B cell (primary cell): ENCODE measurements around the gene SLC43A2. TPM values are rescaled to one million over a fixed set of nuclear protein-coding genes. Genes with fewer than 3 reads are reported as not detected.
"Not testable (repeated sequence)": the region's sequence is repeated elsewhere in the genome, so short reads cannot be mapped to it uniquely, and the experiment has no call there.

Source experiments
- ATAC-seq: fragments of 200-7000 bp; cut with Tn5 transposase; one replicate; pipeline ENCODE4 v1.10.0; 2021; ENCODE audit warnings: low read depth, mild to moderate bottlenecking, moderate number of reproducible peaks, moderate library complexity
- CTCF ChIA-PET: fragments of 350-600 bp; sonication (Branson Sonifier 250); formaldehyde crosslinking; loops from one replicate; lab custom pipeline; 2021; ENCODE audit warnings: antibody characterized with exemption, inconsistent platforms; lab: Charles Lee
- POLR2A ChIA-PET: fragments of 350-600 bp; sonication (Branson Sonifier 250); formaldehyde crosslinking; loops from one replicate; lab custom pipeline; 2021; ENCODE audit warnings: antibody characterized with exemption; lab: Charles Lee
- DNase-seq: peaks from one replicate; pipeline ENCODE4 v3.0.0; 2013
- H2AFZ ChIP-seq: 2 replicates; pipeline ENCODE4 v1.6.1; 2012; ENCODE audit warnings: mild to moderate bottlenecking, low read depth, low read length; ENCODE audit not compliant: insufficient read depth, poor library complexity, severe bottlenecking
- H3K27ac ChIP-seq, 2 donors: 1 replicate in 1 of 2; 2 replicates in 1 of 2; pipeline ENCODE4 v1.5.1; 2012 to 2013; ENCODE audit warnings: low read length in 2 of 2, mild to moderate bottlenecking in 2 of 2, moderate library complexity in 1 of 2
- H3K27me3 ChIP-seq, 4 experiments: fragments of 200-600 bp in 1 of 4; sonication (generic) in 1 of 4; replicated peaks in 1 of 4; 1 replicate in 2 of 4; 2 replicates in 2 of 4; pipeline versions ENCODE4 v1.6.1 to v1.7.0; 2013 to 2016; ENCODE audit warnings: low read length in 3 of 4, mild to moderate bottlenecking in 2 of 4, mixed read lengths in 1 of 4, moderate library complexity in 1 of 4; ENCODE audit not compliant: insufficient read depth in 4 of 4, control insufficient read depth in 3 of 4; ENCODE audit errors: control extremely low read depth in 1 of 4
- H3K36me3 ChIP-seq, 2 experiments: replicated peaks in 1 of 2; 1 replicate in 1 of 2; 2 replicates in 1 of 2; pipeline versions ENCODE4 v1.6.1 to v1.7.1; 2013; ENCODE audit warnings: low read length in 1 of 2; ENCODE audit not compliant: insufficient read depth in 2 of 2, control insufficient read depth in 1 of 2; ENCODE audit errors: control extremely low read depth in 1 of 2, extremely low read depth in 1 of 2
- H3K4me1 ChIP-seq, 2 donors: fragments of 200-600 bp in 1 of 2; sonication (generic) in 1 of 2; 1 replicate in 1 of 2; 2 replicates in 1 of 2; pipeline versions ENCODE4 v1.5.1 to v1.6.1; 2013 to 2017; ENCODE audit warnings: low read length in 2 of 2; ENCODE audit not compliant: control insufficient read depth in 2 of 2, insufficient read depth in 2 of 2
- H3K4me2 ChIP-seq: replicated peaks from 2 replicates; pipeline ENCODE3; 2012; ENCODE audit warnings: mild to moderate bottlenecking, low read depth, low read length; ENCODE audit not compliant: poor library complexity, severe bottlenecking
- H3K4me3 ChIP-seq, 5 experiments: fragments of 200-600 bp in 1 of 5; sonication (generic) in 1 of 5; 1 replicate in 3 of 5; 2 replicates in 2 of 5; pipeline versions ENCODE4 v1.5.1 to v1.7.0; 2011 to 2016; ENCODE audit warnings: low read length in 4 of 5, mild to moderate bottlenecking in 4 of 5, low read depth in 2 of 5, control low read depth in 1 of 5, moderate library complexity in 1 of 5; ENCODE audit not compliant: insufficient read depth in 1 of 5; ENCODE audit errors: control extremely low read depth in 1 of 5, extremely low read depth in 1 of 5
- H3K79me2 ChIP-seq: fragments of 200-600 bp; sonication (generic); one replicate; pipeline ENCODE4 v1.6.0; 2016; ENCODE audit warnings: low read length; ENCODE audit not compliant: control insufficient read depth, insufficient read depth
- H3K9ac ChIP-seq: fragments of 200-600 bp; sonication (generic); 2 replicates; pipeline ENCODE4 v1.6.1; 2017; ENCODE audit warnings: mild to moderate bottlenecking, low read length, moderate library complexity
- H3K9me3 ChIP-seq, 3 donors: one replicate each; pipeline versions ENCODE4 v1.6.1 to v1.7.1; 2013; ENCODE audit warnings: low read length in 2 of 3; ENCODE audit not compliant: control insufficient read depth in 2 of 3, insufficient read depth in 1 of 3; ENCODE audit errors: control extremely low read depth in 1 of 3
- H4K20me1 ChIP-seq: 2 replicates; pipeline ENCODE4 v1.6.0; 2012; ENCODE audit warnings: mild to moderate bottlenecking, low read length; ENCODE audit not compliant: insufficient read depth, control insufficient read depth, poor library complexity, severe bottlenecking
- H3K27ac Mint-ChIP-seq: one replicate; pipeline ENCODE4 v1.8.0; 2021; ENCODE audit warnings: mixed read lengths
- H3K27me3 Mint-ChIP-seq: one replicate; pipeline ENCODE4 v1.8.0; 2021; ENCODE audit warnings: mixed read lengths
- H3K4me1 Mint-ChIP-seq: one replicate; pipeline ENCODE4 v1.8.0; 2021; ENCODE audit warnings: mixed read lengths
- H3K4me3 Mint-ChIP-seq: one replicate; pipeline ENCODE4 v1.8.0; 2021; ENCODE audit warnings: mixed read lengths
- H3K9me3 Mint-ChIP-seq: one replicate; pipeline ENCODE4 v1.8.0; 2022; ENCODE audit warnings: mixed read lengths; ENCODE audit not compliant: insufficient read depth
- CTCF ChIP-seq: fragments of 200-600 bp; IDR thresholded peaks from one replicate; pipeline ENCODE4 v1.8.0; 2022; ENCODE audit warnings: antibody characterized with exemption, mild to moderate bottlenecking
- EZH2 ChIP-seq: IDR thresholded peaks from 2 replicates; pipeline ENCODE4 v1.6.1; 2012; ENCODE audit warnings: borderline replicate concordance, low read depth, mild to moderate bottlenecking, moderate library complexity, low read length; ENCODE audit not compliant: insufficient read depth, poor library complexity, severe bottlenecking
- WGBS: methylation state at CpG from one replicate; pipeline ENCODE4 v1.1.5; 2013; ENCODE audit warnings: missing lambda C conversion rate; ENCODE audit not compliant: insufficient coverage; 5-methylcytosine and 5-hydroxymethylcytosine counted together
- intact Hi-C: fragments of 100-400 bp; cut with micrococcal nuclease; formaldehyde crosslinking; loops from one replicate; pipeline ENCODE4 v1.10.0; 2022
- polyA plus RNA-seq: library from polyadenylated mRNA; depleted of rRNA; stranded (reverse); fragments of >200 nt; gene quantifications from 2 replicates; pipeline ENCODE4 v1.2.3, GENCODE V29; 2012
- total RNA-seq, 2 donors: library from RNA; stranded (reverse); fragments of 120-200 nt in 1 of 2; gene quantifications; 1 replicate in 1 of 2; 2 replicates in 1 of 2; pipeline versions ENCODE4 v1.2.3 to v1.2.4, GENCODE V29; 2013 to 2022

The SLC43A2 gene
- total and polyA plus RNA-seq, 2 donors (not counting 1 experiment from before 2014, with no cell fraction given), result 26.2 to 204 TPM

- Histone ChIP-seq H3K4me3 (no peak overlapping the region), H3K27ac (no peak overlapping the region), H2AFZ (no peak overlapping the region), H3K9me3 (no peaks in the 10 kb centered on the region), H3K4me1 (peaks cover 21 to 34% of the 10 kb centered on the region in 2 donors), H3K9ac (no peak overlapping the region), H3K36me3 (no peaks in the 10 kb centered on the region), H3K27me3 (no peaks in the 10 kb centered on the region), H3K4me2 (no peak overlapping the region), H4K20me1 (peaks cover 31% of the 10 kb centered on the region), H3K79me2 (peaks cover 34% of the 10 kb centered on the region)
- Mint-ChIP-seq H3K4me3 (peak overlapping the region; percentile 77), H3K4me1 (peaks cover 41% of the 10 kb centered on the region), H3K27ac (peak overlapping the region; percentile 57), H3K27me3 (no peaks in the 10 kb centered on the region), H3K9me3 (no peaks in the 10 kb centered on the region)
- intact Hi-C loops, result loop anchor here (5.0 kb wide), 2 partner anchors 47 to 162 kb away; partner anchors contain the start of genes INPP5K and YWHAE
- ChIA-PET CTCF (interaction anchor here (0.7 to 2.4 kb wide), 7 partner anchors 10 to 340 kb away, joined by 3 to 10 read pairs (median 3); no protein-coding TSS in a partner anchor), POLR2A (interaction anchor here (0.6 to 2.3 kb wide), 3 partner anchors 65 to 85 kb away, joined by 7 to 17 read pairs (median 8); partner anchors contain the start of genes RILP and SLC43A2)
- WGBS, result 83% methylated on average over 19 of the region's 19 CpGs
- no peak for TF ChIP-seq EZH2
- TF ChIP-seq CTCF, result no peak
- ATAC-seq (no peak), DNase-seq (no peak)
Measured at GRCh38 chr17:1563786-1564613, 64.6 kb downstream of the SLC43A2 start.

- not testable (repeated sequence) for H3K9ac ChIP-seq, H3K9me3 ChIP-seq, H3K9me3 Mint-ChIP-seq, H3K4me3 ChIP-seq, H3K27me3 ChIP-seq, DNase-seq, H3K36me3 ChIP-seq, ATAC-seq, H3K27me3 Mint-ChIP-seq, H3K27ac ChIP-seq, H2AFZ ChIP-seq
- Histone ChIP-seq H3K4me2 (peak overlapping the region; percentile 80), H4K20me1 (peaks cover 34% of the 10 kb centered on the region), H3K4me1 (peaks cover 21 to 34% of the 10 kb centered on the region in 2 donors), H3K79me2 (peaks cover 40% of the 10 kb centered on the region)
- intact Hi-C loops, result loop anchor here (5.0 kb wide), 2 partner anchors 46 to 161 kb away; partner anchors contain the start of genes INPP5K and YWHAE
- ChIA-PET CTCF (interaction anchor here (0.6 to 2.4 kb wide), 7 partner anchors 11 to 721 kb away, joined by 3 to 10 read pairs (median 3); no protein-coding TSS in a partner anchor), POLR2A (interaction anchor here (0.6 to 2.3 kb wide), 4 partner anchors 10 to 174 kb away, joined by 3 to 17 read pairs (median 5); partner anchors contain the start of gene SLC43A2)
- 86% methylated on average over 7 of the region's 15 CpGs for WGBS
- Mint-ChIP-seq H3K27ac (peak overlapping the region; percentile 57), H3K4me1 (peaks cover 41% of the 10 kb centered on the region), H3K4me3 (peak overlapping the region; percentile 77)
Measured at GRCh38 chr17:1563471-1563785, 65.2 kb downstream of the SLC43A2 start.
